Endothelial cell of umbilical vein (primary cell): Measurements from ENCODE around the gene PDAP1.

Source experiments
- EZH2 ChIP-seq: IDR thresholded peaks from 2 replicates; pipeline ENCODE4 v1.6.1; 2012; ENCODE audit warnings: borderline replicate concordance, low read depth, mild to moderate bottlenecking, moderate library complexity, low read length, inconsistent platforms; ENCODE audit not compliant: severe bottlenecking
- FOS ChIP-seq: IDR thresholded peaks from 2 replicates; pipeline ENCODE4 v1.6.1; 2011; ENCODE audit warnings: mild to moderate bottlenecking, low read length, moderate library complexity, borderline replicate concordance; ENCODE audit not compliant: insufficient read depth
- GATA2 ChIP-seq: IDR thresholded peaks from 2 replicates; pipeline ENCODE4 v1.7.0; 2011; ENCODE audit warnings: low read depth, mild to moderate bottlenecking, moderate library complexity, mixed read lengths, low read length; ENCODE audit not compliant: insufficient read length, insufficient read depth
- JUN ChIP-seq: IDR thresholded peaks from 2 replicates; pipeline ENCODE4 v1.6.1; 2011; ENCODE audit warnings: borderline replicate concordance, low read depth; ENCODE audit not compliant: insufficient read length, insufficient read depth
- MYC ChIP-seq: IDR thresholded peaks from one replicate; pipeline ENCODE4 v1.6.1; 2011; ENCODE audit warnings: mild to moderate bottlenecking, low read depth, low read length
- POLR2A ChIP-seq: IDR thresholded peaks from 2 replicates; pipeline ENCODE4 v1.6.1; 2012; ENCODE audit warnings: low read depth, mild to moderate bottlenecking, control low read depth, low read length
- POLR2AphosphoS5 ChIP-seq: IDR thresholded peaks from 2 replicates; pipeline ENCODE4 v1.6.1; 2012; ENCODE audit warnings: low read depth, mild to moderate bottlenecking, control low read depth, low read length, moderate library complexity; ENCODE audit not compliant: insufficient read depth
- TF ChIP-seq, protein P1 (sequence below), 2 donors: IDR thresholded peaks; 1 replicate in 1 of 2; 2 replicates in 1 of 2; pipeline ENCODE4 v1.5.1; 2011; ENCODE audit warnings: low read length in 2 of 2, mild to moderate bottlenecking in 2 of 2, moderate library complexity in 2 of 2, control low read depth in 1 of 2, inconsistent platforms in 1 of 2, low read depth in 1 of 2; ENCODE audit not compliant: insufficient read depth in 1 of 2; ENCODE audit errors: extremely low read depth in 1 of 2
- TF ChIP-seq, protein P2 (sequence below): IDR thresholded peaks from 2 replicates; pipeline ENCODE4 v1.6.1; 2011; ENCODE audit not compliant: insufficient read depth, insufficient read length

DNA sequence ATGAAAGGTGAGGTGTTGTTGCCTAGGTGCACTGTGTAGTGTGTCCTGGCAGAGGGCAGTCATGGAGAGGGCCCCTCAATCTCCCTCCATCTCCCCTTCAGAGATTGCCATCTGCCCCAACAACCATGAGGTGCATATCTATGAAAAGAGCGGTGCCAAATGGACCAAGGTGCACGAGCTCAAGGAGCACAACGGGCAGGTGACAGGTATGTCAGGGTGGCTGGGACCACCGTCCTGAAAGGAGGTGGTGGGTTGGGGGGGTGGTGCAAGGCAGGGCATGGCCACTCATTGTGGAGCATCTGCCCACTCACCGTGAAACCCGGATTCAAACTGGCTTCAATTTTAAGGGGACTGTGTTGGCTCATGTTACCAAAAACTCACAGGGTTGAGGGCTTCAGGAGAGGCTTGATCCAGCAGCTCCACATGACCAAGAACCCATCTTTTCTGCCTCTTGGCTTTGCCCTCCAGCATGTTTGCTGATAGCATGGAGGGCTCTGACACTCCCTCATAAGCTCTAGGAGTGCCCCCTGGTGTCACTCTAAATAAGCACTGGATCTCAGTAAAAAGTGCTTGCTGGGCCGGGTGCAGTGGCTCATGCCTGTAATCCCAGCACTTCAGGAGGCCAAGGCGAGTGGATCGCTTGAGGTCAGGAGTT lies 21.7 kb downstream of the PDAP1 start:
- TF ChIP-seq POLR2A (peak; percentile 33), POLR2AphosphoS5 (no peak), EZH2 (no peak), MYC (no peak), FOS (no peak), JUN (no peak), GATA2 (no peak)
- TF ChIP-seq, protein P1, sequence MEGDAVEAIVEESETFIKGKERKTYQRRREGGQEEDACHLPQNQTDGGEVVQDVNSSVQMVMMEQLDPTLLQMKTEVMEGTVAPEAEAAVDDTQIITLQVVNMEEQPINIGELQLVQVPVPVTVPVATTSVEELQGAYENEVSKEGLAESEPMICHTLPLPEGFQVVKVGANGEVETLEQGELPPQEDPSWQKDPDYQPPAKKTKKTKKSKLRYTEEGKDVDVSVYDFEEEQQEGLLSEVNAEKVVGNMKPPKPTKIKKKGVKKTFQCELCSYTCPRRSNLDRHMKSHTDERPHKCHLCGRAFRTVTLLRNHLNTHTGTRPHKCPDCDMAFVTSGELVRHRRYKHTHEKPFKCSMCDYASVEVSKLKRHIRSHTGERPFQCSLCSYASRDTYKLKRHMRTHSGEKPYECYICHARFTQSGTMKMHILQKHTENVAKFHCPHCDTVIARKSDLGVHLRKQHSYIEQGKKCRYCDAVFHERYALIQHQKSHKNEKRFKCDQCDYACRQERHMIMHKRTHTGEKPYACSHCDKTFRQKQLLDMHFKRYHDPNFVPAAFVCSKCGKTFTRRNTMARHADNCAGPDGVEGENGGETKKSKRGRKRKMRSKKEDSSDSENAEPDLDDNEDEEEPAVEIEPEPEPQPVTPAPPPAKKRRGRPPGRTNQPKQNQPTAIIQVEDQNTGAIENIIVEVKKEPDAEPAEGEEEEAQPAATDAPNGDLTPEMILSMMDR (IDR thresholded peaks at IDR 0.05; ENCODE audit: extremely low read depth in 1 of 2, insufficient read depth in 1 of 2, low read depth in 1 of 2, low read length in 2 of 2): peak; percentile 27 to 29
- TF ChIP-seq, protein P2, sequence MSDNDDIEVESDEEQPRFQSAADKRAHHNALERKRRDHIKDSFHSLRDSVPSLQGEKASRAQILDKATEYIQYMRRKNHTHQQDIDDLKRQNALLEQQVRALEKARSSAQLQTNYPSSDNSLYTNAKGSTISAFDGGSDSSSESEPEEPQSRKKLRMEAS: no peak
